22Rv1 (cell line): Measurements from ENCODE around the gene IL17RC.

Source experiments
- H3K27ac ChIP-seq: fragments of 450-650 bp; 2 replicates; pipeline ENCODE4 v1.5.1; 2017
- ZFX ChIP-seq: fragments of 450-650 bp; IDR thresholded peaks from 2 replicates; pipeline ENCODE4 v1.6.1; 2017; ENCODE audit warnings: antibody characterized with exemption, borderline replicate concordance
- TF ChIP-seq, protein P1 (sequence below): fragments of 450-650 bp; IDR thresholded peaks from 2 replicates; pipeline ENCODE4 v1.5.1; 2017; ENCODE audit warnings: mild to moderate bottlenecking

The IL17RC gene

DNA sequence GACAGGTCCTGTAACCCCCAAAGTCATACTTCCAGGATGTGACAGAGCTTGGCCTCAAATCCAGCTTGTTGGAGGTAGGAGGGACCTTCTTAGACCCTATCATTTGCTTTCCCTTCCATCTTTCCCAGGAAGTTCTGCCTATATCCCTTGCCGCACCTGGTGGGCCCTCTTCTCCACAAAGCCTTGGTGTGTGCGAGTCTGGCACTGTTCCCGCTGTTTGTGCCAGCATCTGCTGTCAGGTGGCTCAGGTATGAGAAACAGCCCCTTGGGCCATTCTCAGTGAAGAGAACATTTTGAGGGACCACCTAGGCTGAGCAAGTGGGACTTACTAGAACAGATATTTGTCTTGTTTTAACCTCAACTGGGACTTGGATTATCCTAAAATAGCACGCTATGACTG lies 13.0 kb upstream of the IL17RC start:
- peak overlapping the region; percentile 100; the same call in 1 of the 2 replicates for H3K27ac ChIP-seq
- TF ChIP-seq, protein P1, sequence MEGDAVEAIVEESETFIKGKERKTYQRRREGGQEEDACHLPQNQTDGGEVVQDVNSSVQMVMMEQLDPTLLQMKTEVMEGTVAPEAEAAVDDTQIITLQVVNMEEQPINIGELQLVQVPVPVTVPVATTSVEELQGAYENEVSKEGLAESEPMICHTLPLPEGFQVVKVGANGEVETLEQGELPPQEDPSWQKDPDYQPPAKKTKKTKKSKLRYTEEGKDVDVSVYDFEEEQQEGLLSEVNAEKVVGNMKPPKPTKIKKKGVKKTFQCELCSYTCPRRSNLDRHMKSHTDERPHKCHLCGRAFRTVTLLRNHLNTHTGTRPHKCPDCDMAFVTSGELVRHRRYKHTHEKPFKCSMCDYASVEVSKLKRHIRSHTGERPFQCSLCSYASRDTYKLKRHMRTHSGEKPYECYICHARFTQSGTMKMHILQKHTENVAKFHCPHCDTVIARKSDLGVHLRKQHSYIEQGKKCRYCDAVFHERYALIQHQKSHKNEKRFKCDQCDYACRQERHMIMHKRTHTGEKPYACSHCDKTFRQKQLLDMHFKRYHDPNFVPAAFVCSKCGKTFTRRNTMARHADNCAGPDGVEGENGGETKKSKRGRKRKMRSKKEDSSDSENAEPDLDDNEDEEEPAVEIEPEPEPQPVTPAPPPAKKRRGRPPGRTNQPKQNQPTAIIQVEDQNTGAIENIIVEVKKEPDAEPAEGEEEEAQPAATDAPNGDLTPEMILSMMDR = no peak
- no peak for TF ChIP-seq ZFX

DNA sequence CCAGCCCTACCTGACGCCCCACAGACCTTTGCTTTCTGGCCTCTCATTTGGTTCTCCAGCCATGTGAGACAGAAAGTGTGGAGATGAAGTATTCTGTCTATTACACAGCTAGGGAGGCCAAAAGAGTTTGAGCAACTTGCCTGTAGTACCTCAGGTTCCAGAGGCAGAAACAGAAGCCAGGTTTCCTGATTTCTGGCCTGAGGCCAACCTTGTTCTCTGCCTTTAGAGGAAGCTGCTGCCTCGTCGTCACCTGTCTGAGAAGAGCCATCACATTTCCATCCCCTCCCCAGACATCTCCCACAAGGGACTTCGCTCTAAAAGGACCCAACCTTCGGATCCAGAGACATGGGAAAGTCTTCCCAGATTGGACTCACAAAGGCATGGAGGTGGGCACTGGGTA lies 10.4 kb upstream of the IL17RC start:
- no peak overlapping the region for H3K27ac ChIP-seq
- TF ChIP-seq ZFX = no peak
- TF ChIP-seq, protein P1 = no peak

DNA sequence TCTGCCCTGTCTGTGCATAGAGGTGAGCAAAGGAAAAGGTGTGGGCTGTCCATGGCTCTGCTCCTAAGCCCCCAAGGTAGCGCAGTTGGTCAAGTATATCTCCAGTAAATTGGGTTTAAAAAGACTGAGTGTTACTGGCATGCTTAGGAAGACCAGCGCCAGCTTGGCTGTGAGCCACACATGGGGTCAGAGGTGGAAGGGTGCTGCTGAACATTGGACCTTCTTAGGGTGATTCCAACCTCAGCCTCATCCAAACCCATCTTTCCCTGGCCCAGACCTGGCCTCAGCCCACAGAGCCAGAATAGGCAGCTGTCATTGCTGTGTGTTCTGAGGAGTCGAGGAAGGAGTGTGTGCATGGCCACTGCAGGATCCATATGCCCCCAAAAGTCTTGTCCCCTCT lies 8.6 kb upstream of the IL17RC start:
- TF ChIP-seq ZFX = no peak
- TF ChIP-seq, protein P1 = no peak
- H3K27ac ChIP-seq = no peak overlapping the region

DNA sequence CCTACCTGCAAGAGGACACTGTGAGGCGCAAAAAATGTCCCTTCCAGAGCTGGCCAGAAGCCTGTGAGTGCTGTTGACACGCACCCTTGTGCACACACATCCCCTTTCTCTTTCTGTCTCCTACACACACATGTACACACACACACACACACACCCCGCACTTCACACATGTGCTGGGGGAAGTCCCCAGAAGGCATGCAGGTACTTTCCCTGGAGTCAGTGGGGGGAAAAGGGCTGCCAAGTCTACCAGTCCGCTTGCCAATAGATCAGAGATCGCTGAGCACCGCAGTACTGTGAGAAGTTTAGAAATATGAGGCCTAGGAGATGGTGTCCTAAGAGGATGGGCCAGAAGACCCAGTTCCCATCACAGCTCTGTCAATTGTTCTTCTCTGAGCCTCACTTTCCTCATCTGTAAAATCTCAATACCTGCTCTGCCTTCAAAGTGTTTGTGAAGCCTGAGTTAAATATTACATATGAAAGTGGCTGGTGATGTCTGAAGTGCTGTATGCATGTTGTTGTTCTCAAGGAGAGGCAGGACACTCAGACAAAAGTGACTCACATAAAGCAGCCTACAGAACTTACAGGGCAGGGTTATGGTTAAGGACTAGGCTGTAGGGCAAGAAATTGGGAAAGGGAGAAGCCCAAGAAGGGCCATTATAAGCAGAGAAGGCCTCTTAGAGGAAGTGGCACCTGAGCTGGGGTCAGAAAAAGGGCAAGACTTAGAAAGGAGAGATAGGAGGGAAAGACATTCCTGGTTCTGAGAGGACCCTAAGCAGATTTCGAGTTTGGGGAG lies 7.5 kb upstream of the IL17RC start:
- TF ChIP-seq ZFX = no peak
- TF ChIP-seq, protein P1 = no peak
- H3K27ac ChIP-seq = no peak overlapping the region

DNA sequence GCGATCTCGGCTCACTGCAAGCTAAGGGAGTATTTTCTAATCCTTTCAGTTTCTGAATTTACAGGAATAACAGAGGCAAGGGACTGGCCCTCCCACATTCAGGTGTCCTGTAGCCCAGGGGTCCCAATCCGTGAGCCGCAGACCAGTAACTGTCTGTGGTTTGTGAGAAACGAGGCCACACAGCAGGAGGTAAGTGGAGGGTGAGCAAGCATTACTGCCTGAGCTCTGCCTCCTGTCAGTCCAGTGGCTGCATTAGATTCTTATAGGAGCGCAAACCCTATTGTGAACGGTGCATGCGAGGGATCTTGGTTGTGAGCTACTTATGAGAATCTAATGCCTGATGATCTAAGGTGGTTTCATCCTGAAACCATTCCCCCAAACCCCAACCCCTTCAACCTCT lies 5.0 kb upstream of the IL17RC start:
- no peak for TF ChIP-seq ZFX
- TF ChIP-seq, protein P1 = no peak
- H3K27ac ChIP-seq = peak overlapping the region; percentile 89

DNA sequence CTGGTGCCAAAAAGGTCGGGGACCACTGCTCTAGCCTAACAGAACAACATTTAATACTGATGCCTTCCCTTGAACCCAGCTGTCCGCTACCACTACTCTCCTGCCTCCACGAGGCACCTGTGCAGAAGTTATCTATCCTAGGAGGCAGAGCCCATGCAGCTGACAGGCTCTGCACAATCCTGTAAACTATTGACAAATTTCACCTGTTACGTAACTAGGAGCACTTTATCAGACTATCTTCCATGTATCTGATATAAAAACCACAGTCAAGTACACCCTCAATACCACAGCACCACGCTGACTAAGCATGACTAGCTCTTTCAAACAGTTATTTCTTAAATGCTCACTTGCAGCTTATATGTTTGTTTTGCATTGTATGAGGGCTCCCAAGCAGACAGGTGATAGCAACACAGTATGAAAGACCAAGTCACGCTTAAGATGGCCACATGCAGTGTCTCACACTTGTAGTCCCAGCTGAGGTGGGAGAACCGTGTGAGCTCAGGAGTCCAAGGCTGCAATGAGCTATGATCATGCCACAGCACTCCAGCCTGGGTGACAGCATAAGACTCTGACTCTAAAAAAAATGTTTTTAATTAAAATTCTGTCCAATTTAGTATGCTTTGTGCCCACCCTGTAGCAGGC lies 4.5 kb upstream of the IL17RC start:
- no peak for TF ChIP-seq ZFX
- TF ChIP-seq, protein P1 = no peak
- H3K27ac ChIP-seq = peak overlapping the region; percentile 89

DNA sequence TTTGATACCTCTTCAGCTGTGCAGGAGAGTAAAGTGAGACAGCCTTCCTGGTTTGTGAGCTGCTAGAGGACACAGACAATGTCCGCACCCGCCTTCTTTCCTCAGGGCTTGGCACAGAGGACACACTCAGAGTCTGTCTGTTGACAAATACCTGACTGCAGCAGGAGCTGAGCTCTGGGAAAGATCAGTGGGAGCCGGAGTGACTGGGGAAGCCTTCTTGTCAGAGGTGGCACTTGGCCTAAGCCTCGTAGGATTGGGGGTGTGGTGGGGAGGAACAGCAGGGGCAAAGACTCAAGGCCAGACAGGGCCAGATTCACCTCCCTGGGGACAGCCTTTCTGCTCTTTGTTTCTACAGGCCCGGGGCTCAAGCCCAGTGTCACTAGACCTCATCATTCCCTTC lies 3.3 kb upstream of the IL17RC start:
- TF ChIP-seq, protein P1 = no peak
- no peak for TF ChIP-seq ZFX
- peak overlapping the region; percentile 89 for H3K27ac ChIP-seq
